Measurements from ENCODE around the gene PTPRZ1.

DNA sequence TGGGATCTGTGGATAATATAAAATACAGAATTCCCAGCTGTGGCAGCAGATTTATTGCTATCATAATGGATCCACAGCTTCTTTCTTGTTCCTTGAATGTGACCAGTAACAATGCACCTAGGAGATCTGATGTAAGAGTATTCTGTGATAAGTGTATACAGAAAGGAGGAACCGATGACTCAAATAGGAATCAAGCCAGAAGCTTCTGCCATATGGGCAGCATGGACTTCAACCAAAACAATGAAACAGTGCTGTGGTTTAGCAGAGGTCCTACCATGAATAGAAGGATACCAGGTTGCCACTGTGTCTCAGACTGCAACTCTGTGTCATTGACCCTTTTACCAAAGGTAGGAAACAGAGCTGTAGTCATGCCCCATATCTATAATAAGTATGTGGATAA is 81.8 kb downstream of the PTPRZ1 start:
- TF ChIP-seq, protein P1, sequence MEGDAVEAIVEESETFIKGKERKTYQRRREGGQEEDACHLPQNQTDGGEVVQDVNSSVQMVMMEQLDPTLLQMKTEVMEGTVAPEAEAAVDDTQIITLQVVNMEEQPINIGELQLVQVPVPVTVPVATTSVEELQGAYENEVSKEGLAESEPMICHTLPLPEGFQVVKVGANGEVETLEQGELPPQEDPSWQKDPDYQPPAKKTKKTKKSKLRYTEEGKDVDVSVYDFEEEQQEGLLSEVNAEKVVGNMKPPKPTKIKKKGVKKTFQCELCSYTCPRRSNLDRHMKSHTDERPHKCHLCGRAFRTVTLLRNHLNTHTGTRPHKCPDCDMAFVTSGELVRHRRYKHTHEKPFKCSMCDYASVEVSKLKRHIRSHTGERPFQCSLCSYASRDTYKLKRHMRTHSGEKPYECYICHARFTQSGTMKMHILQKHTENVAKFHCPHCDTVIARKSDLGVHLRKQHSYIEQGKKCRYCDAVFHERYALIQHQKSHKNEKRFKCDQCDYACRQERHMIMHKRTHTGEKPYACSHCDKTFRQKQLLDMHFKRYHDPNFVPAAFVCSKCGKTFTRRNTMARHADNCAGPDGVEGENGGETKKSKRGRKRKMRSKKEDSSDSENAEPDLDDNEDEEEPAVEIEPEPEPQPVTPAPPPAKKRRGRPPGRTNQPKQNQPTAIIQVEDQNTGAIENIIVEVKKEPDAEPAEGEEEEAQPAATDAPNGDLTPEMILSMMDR (IDR thresholded peaks at IDR 0.05): no peak
- TF ChIP-seq POLR2A (IDR thresholded peaks at IDR 0.05): no peak

Data from testis (tissue), 2 donors.